ENCODE data around the gene PSMB8. TPM values are rescaled to one million over a fixed set of nuclear protein-coding genes. Genes with fewer than 3 reads are reported as not detected.

PSMB8 gene
- total RNA-seq = 100 to 1,000 TPM in 1 of 6 donors, 10 to 100 TPM in 5; 48.2 to 110 (median 71.7) TPM

GRCh38 chr6:32843979-32844838 lies at the start of gene PSMB8:
Gene PSMB8 (minus strand): TSS chr6:32844047. CDS start chr6:32843996, 51 bp downstream.
- DNase-seq (peak; percentile 83 to 99), ATAC-seq (ENCODE audit: low FRiP score in 2 of 2) (peak; percentile 97 to 98)
- Histone ChIP-seq H3K27me3 (no peaks in the 10 kb centered on the region), H3K4me1 (peaks cover 39 to 59% (median 49%) of the 10 kb centered on the region in 4 donors), H3K4me3 (peak within 1 kb of the TSS; percentile 74 to 86 (median 76)), H3K27ac (peak within 1 kb of the TSS; percentile 94 to 99 (median 96)), H3K9me3 (no peaks in the 10 kb centered on the region), H3K36me3 (peaks cover 25 to 69% (median 41%) of the 10 kb centered on the region in 4 donors)
- TF ChIP-seq CTCF (IDR thresholded peaks at IDR 0.05) (peak in 4 of 6 experiments; percentile 23 to 35 (median 30)), POLR2AphosphoS5 (IDR thresholded peaks at IDR 0.05) (peak; percentile 96 to 99), POLR2A (IDR thresholded peaks at IDR 0.05) (peak in 3 of 4 donors; percentile 53 to 98 (median 97)), EP300 (IDR thresholded peaks at IDR 0.05) (peak in 2 of 4 donors; percentile 29 to 56)
- WGBS, 2 donors = 0 to 3% methylated on average over 15 to 36 of the region's 40 CpGs

DNA sequence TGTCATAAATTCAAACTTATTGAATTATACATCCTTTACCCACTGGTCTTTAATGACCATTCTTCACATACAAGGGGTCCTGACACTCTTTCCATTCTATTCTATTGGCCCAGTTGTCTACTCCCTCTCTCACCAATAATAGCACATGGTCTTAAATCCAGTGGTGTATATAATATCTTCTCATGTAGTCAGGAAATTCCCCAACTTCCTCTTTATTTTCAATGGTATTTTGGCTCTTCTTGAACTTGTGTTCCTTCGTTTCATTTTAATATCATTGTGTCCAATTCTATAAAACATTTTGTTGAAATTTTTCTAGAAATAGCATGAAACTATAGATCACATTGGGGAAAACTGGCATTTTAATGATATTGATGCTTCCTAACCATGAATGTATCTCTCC lies 47.0 kb upstream of the PSMB8 start:
- Histone ChIP-seq H3K9me3 (no peaks in the 10 kb centered on the region), H3K4me3 (no peak overlapping the region), H3K36me3 (no peaks in the 10 kb centered on the region), H3K4me1 (peaks cover 6 to 13% (median 10%) of the 10 kb centered on the region in 4 donors), H3K27ac (no peak overlapping the region), H3K27me3 (no peaks in the 10 kb centered on the region)
- no peak for DNase-seq
- no peak for ATAC-seq (ENCODE audit: low FRiP score in 2 of 2)
- TF ChIP-seq POLR2A (IDR thresholded peaks at IDR 0.05) = no peak
- TF ChIP-seq CTCF (IDR thresholded peaks at IDR 0.05) = no peak
- WGBS, 2 donors = 21 to 24% methylated on average over 1 of the region's 1 CpG

- WGBS, 2 donors = 21 to 36% methylated on average over 1 of the region's 1 CpG
- Histone ChIP-seq H3K27ac (no peak overlapping the region), H3K36me3 (no peaks in the 10 kb centered on the region), H3K9me3 (no peaks in the 10 kb centered on the region), H3K4me1 (peaks cover 0 to 6% (median 2%) of the 10 kb centered on the region in 4 donors), H3K27me3 (no peaks in the 10 kb centered on the region), H3K4me3 (no peak overlapping the region)
- TF ChIP-seq POLR2AphosphoS5 (IDR thresholded peaks at IDR 0.05) (no peak), EP300 (IDR thresholded peaks at IDR 0.05) (no peak), POLR2A (IDR thresholded peaks at IDR 0.05) (no peak), CTCF (IDR thresholded peaks at IDR 0.05) (no peak)
- ATAC-seq (ENCODE audit: low FRiP score in 2 of 2) (no peak), DNase-seq (no peak)
Observed at GRCh38 chr6:32889533-32889932, 45.7 kb upstream of the PSMB8 start.

DNA sequence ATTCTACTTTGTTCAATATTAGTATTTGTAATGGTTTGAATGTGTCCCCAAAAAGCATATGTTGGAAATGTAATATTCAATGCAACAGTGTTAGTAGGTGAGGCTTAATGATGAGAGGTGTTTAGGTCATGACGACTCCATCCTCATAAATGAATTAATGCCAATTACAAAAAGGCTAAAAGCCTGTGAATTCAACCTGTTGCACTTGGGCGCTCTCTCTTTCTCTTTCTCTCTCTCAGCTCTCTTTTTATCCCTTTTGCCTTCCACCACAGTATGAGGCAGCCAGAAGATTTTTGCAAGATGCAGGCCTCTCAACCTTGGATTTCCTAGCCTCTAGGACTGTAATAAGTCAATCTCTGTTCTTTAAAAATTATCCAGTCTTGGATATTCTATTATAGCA lies 44.7 kb upstream of the PSMB8 start:
- H3K36me3 ChIP-seq = no peaks in the 10 kb centered on the region
- ATAC-seq (ENCODE audit: low FRiP score in 2 of 2) (no peak), DNase-seq (no peak)
- no peaks in the 10 kb centered on the region for H3K27me3 ChIP-seq
- 74 to 87% methylated on average over 2 of the region's 2 CpGs for WGBS, 2 donors
- peaks cover 0 to 8% (median 5%) of the 10 kb centered on the region in 4 donors for H3K4me1 ChIP-seq
- TF ChIP-seq POLR2AphosphoS5 (IDR thresholded peaks at IDR 0.05) (no peak), CTCF (IDR thresholded peaks at IDR 0.05) (no peak), POLR2A (IDR thresholded peaks at IDR 0.05) (no peak), EP300 (IDR thresholded peaks at IDR 0.05) (no peak)
- H3K27ac ChIP-seq = no peak overlapping the region
- H3K9me3 ChIP-seq = no peaks in the 10 kb centered on the region
- no peak overlapping the region for H3K4me3 ChIP-seq

All from upper lobe of left lung (tissue), 6 donors.